GM10248 (cell line): Measurements from ENCODE around the gene PPDPF.

Experiments
- CTCF ChIA-PET: fragments of 300-600 bp; sonication (Branson Sonifier 250); formaldehyde crosslinking; extraction: SDS; loops from one replicate; lab custom pipeline; 2021; ENCODE audit warnings: antibody characterized with exemption; lab: Yijun Ruan, JAX
- POLR2A ChIA-PET: fragments of 350-650 bp; sonication (Branson Sonifier 250); formaldehyde crosslinking; extraction: SDS; loops from one replicate; lab custom pipeline; 2020; ENCODE audit warnings: antibody characterized with exemption; lab: Yijun Ruan, JAX
- DNase-seq: peaks from one replicate; pipeline ENCODE4 v3.0.0; 2012; ENCODE audit errors: extremely low spot score
- TF ChIP-seq, protein P1 (sequence below): IDR thresholded peaks from 2 replicates; pipeline ENCODE4 v1.5.1; 2012; ENCODE audit warnings: mild to moderate bottlenecking, low read depth; ENCODE audit errors: extremely low read depth, missing control alignments, control extremely low read depth

The PPDPF gene

GRCh38 chr20:63561624-63562396, 41.2 kb downstream of the PPDPF start:
- TF ChIP-seq, protein P1, sequence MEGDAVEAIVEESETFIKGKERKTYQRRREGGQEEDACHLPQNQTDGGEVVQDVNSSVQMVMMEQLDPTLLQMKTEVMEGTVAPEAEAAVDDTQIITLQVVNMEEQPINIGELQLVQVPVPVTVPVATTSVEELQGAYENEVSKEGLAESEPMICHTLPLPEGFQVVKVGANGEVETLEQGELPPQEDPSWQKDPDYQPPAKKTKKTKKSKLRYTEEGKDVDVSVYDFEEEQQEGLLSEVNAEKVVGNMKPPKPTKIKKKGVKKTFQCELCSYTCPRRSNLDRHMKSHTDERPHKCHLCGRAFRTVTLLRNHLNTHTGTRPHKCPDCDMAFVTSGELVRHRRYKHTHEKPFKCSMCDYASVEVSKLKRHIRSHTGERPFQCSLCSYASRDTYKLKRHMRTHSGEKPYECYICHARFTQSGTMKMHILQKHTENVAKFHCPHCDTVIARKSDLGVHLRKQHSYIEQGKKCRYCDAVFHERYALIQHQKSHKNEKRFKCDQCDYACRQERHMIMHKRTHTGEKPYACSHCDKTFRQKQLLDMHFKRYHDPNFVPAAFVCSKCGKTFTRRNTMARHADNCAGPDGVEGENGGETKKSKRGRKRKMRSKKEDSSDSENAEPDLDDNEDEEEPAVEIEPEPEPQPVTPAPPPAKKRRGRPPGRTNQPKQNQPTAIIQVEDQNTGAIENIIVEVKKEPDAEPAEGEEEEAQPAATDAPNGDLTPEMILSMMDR: no peak
- CTCF ChIA-PET: interaction anchor here (0.9 to 3.9 kb wide), 2 partner anchors 24 to 478 kb away, joined by 3 to 15 read pairs; partner anchors contain the start of gene PTK6
- DNase-seq: no peak
- POLR2A ChIA-PET: interaction anchor here (1.2 kb wide), 1 partner anchor 20 kb away, joined by 4 read pairs; no protein-coding TSS in a partner anchor

DNA sequence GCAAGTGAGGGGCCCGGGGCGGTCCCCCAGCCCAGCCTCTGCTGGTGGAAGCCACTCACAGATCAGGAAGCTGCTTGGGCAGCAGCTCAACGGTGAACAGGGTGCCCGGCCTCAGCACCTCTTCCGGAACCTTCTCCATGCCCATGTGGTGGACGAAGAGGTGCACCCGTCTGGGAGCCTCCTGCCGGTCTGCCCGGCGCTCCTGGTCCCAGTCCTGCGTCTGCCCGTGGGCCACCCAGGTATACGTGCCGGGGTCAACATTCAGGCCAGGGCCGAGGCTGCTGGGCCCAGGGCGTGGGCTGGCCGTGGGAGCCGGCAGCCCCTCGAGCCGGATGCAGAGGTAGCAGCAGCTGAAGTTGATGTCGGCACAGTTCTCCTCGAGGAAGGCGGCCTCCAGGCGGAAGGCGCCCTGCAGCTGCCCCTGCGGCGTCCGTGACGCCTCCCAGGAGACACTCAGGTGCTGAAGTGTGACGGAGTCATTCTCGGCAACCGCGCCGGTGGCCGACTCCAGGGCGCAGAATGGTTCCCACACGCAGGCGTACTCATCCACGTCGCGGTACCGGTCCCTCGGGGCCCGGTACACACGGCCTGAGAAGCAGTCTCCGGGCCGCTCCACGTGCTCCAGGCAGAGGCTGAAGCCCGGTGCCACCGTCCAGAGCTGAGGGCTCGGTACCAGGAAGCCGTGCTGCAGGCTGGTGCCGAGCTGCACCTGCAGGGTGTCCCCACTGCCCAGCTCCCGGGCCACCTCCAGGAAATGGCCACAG, 42.1 kb downstream of the PPDPF start:
- POLR2A ChIA-PET: interaction anchor here (1.2 kb wide), 1 partner anchor 19 kb away, joined by 4 read pairs; no protein-coding TSS in a partner anchor
- CTCF ChIA-PET: interaction anchor here (3.9 kb wide), 1 partner anchor 25 kb away, joined by 15 read pairs; the partner anchor contains the start of gene PTK6
- TF ChIP-seq, protein P1: no peak
- DNase-seq: no peak

GRCh38 chr20:63563225-63563935, 42.8 kb downstream of the PPDPF start:
- TF ChIP-seq, protein P1: no peak
- DNase-seq: no peak
- POLR2A ChIA-PET: interaction anchor here (1.2 kb wide), 1 partner anchor 18 kb away, joined by 4 read pairs; no protein-coding TSS in a partner anchor
- CTCF ChIA-PET: interaction anchor here (3.9 kb wide), 1 partner anchor 26 kb away, joined by 15 read pairs; the partner anchor contains the start of gene PTK6

- POLR2A ChIA-PET: no interaction called here
- DNase-seq: no peak
- TF ChIP-seq, protein P1: no peak
- CTCF ChIA-PET: interaction anchor here (3.9 kb wide), 1 partner anchor 26 kb away, joined by 15 read pairs; the partner anchor contains the start of gene PTK6
Measured at GRCh38 chr20:63564036-63564810, 43.7 kb downstream of the PPDPF start.

DNA sequence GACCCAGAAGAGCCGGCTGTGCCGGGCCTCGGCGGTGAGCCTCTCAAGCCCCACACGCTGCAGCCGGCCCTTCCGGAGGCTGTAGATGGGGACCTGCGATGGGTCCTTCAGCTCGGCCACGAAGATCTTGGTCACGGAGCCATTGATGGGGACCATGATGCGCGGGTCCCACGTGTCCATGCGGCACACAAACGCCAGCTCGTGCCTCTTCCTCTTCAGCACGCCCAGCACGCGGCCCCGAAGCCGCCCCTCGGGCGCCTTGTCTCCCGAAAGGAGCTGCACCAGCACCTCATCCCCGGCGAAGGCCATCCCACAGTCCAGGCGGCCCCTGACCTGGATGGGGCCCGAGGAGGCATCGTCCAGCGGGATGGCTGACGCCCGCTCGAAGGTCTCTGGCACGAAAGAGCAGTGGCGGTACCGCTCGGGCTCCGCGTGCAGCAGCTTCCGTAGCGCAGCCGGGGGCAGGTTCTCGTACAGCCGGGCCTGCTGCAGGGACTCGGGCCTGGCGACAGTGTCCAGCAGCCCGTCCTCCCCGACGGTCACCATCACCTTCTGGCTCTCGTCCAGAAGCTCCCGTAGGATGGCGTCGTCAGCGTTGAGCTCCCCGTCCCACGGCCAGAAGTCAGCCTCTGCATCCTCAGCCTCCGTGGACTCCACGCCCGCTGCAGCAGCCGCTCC, 44.6 kb downstream of the PPDPF start:
- DNase-seq: no peak
- TF ChIP-seq, protein P1: no peak
- ChIA-PET CTCF (interaction anchor here (1.8 to 1.9 kb wide), 2 partner anchors 11 to 27 kb away, joined by 4 to 8 read pairs; partner anchors contain the start of genes FNDC11 and PTK6), POLR2A (interaction anchor here (0.7 to 0.9 kb wide), 2 partner anchors 10 to 12 kb away, joined by 3 read pairs; no protein-coding TSS in a partner anchor)
